Right lobe of liver (tissue), 4 donors: ENCODE measurements around the gene THY1.

Experiments used
- CTCF ChIP-seq, 4 donors: fragments of 200-600 bp in 3 of 4; fragments of 450-650 bp in 1 of 4; IDR thresholded peaks; one replicate each; pipeline versions ENCODE4 v1.5.1 to v1.8.0; 2016 to 2022; ENCODE audit warnings: antibody characterized with exemption in 4 of 4, mild to moderate bottlenecking in 2 of 4
- POLR2A ChIP-seq: fragments of 450-650 bp; IDR thresholded peaks from one replicate; pipeline ENCODE4 v1.6.1; 2017; ENCODE audit warnings: antibody characterized with exemption, mild to moderate bottlenecking
- donor health status: DM: no; HTN: no; CAD: no.
- donor health status: DM: no; HTN: no; CAD: no.
- donor health status: DM: no; HTN: yes; CAD: no.

DNA sequence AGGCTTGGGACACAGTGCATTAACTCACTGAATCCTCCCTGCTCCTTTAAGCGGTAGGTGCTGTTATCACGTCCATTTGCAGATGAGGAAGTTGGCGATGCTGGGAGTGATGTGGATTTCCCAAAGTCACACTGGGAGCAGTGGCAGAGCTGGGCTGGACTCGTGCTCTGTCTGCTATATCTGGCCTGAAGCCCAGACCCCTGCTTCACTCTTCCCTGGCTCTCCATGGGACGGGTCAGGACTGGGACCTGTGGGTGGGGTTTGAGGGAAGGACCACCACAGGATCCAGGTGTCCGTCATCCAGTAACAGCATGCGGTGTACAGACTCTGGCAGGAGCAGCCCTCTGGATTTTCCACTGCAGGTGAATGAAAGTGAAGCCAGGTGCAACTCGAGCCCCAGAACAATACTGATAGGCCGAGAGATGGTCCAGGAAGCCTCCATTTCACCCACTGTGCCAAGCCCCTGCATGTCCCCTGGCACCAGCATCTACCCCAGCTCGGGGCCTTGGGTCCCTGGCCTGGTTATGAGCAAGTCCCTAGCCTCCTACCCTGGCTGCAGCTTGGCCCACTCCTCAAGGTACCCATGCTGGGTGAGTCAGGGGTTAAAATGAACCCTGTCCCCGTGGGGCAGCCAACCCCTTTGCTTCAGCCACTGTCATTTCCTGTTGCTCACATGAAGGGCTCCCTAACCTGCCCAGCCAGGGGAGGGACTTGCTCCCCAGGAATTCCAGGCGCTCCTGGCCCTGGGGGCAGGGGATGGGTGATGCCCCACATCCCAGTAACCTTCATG, 45.7 kb downstream of the THY1 start:
- no peak for TF ChIP-seq POLR2A
- TF ChIP-seq CTCF (IDR thresholded peaks at IDR 0.05), result no peak
